B cell (primary cell): ENCODE data around the gene C13orf42.

ENCODE experiments used
- CTCF ChIP-seq: fragments of 200-600 bp; IDR thresholded peaks from one replicate; pipeline ENCODE4 v1.8.0; 2022; ENCODE audit warnings: antibody characterized with exemption, mild to moderate bottlenecking
- EZH2 ChIP-seq: IDR thresholded peaks from 2 replicates; pipeline ENCODE4 v1.6.1; 2012; ENCODE audit warnings: borderline replicate concordance, low read depth, mild to moderate bottlenecking, moderate library complexity, low read length; ENCODE audit not compliant: insufficient read depth, poor library complexity, severe bottlenecking

GRCh38 chr13:51155776-51156515, 44.9 kb upstream of the C13orf42 start:
- TF ChIP-seq CTCF (no peak), EZH2 (no peak)
